IgD-negative memory B cell (primary cell): ENCODE data around the gene INPP5E. TPM values are rescaled to one million over a fixed set of nuclear protein-coding genes. Genes with fewer than 3 reads are reported as not detected.

ENCODE experiments used
- H3K27ac Mint-ChIP-seq, 3 donors: one replicate each; pipeline ENCODE4 v1.8.0; 2020 to 2022; ENCODE audit warnings: mild to moderate bottlenecking in 3 of 3, mixed read lengths in 3 of 3, moderate library complexity in 1 of 3
- H3K27me3 Mint-ChIP-seq: one replicate; pipeline ENCODE4 v1.8.0; 2021; ENCODE audit warnings: mixed read lengths
- H3K36me3 Mint-ChIP-seq: one replicate; pipeline ENCODE4 v1.8.0; 2020; ENCODE audit warnings: mild to moderate bottlenecking, mixed read lengths
- H3K4me1 Mint-ChIP-seq, 3 donors: one replicate each; pipeline ENCODE4 v1.8.0; 2020 to 2022; ENCODE audit warnings: mixed read lengths in 3 of 3, mild to moderate bottlenecking in 1 of 3
- H3K4me3 Mint-ChIP-seq, 4 donors: one replicate each; pipeline ENCODE4 v1.8.0; 2020 to 2022; ENCODE audit warnings: mild to moderate bottlenecking in 4 of 4, mixed read lengths in 4 of 4, moderate library complexity in 3 of 4
- H3K9me3 Mint-ChIP-seq, 3 donors: one replicate each; pipeline ENCODE4 v1.8.0; 2020 to 2021; ENCODE audit warnings: mixed read lengths in 3 of 3, mild to moderate bottlenecking in 1 of 3
- polyA plus RNA-seq: library from polyadenylated mRNA; unstranded; fragments of 300-500 nt; fragmentation: Illumina TruSeq; gene quantifications from one replicate; pipeline ENCODE4 v1.2.3, GENCODE V29; 2021

INPP5E gene
- polyA plus RNA-seq, 1 donor from 2014 or later: 6.9 TPM

DNA sequence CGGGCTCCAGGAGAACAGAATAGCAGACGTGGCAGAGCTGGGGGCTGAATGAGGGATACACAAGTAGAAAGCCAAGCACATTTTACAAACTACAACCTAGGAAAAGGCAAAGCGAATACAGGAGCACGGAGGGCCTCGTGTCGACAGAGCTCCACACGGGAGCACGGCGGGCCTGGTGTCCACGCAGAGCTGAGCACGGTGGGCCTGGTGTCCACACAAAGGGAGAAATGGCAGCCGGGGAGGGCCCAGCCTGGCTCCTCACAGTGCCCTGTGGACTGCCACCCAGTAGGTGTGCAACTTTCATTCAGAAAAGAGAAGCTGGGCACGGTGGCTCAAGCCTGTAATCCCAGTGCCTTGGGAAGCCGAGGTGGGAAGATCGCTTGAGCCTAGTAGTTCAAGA, 3.4 kb upstream of the INPP5E start:
- H3K27me3 Mint-ChIP-seq: no peaks in the 10 kb centered on the region
- H3K27ac Mint-ChIP-seq: no peak overlapping the region
- H3K9me3 Mint-ChIP-seq: no peaks in the 10 kb centered on the region
- H3K4me1 Mint-ChIP-seq: peaks cover 0 to 6% (median 4%) of the 10 kb centered on the region in 3 donors
- H3K4me3 Mint-ChIP-seq: no peak overlapping the region
- H3K36me3 Mint-ChIP-seq: no peaks in the 10 kb centered on the region

DNA sequence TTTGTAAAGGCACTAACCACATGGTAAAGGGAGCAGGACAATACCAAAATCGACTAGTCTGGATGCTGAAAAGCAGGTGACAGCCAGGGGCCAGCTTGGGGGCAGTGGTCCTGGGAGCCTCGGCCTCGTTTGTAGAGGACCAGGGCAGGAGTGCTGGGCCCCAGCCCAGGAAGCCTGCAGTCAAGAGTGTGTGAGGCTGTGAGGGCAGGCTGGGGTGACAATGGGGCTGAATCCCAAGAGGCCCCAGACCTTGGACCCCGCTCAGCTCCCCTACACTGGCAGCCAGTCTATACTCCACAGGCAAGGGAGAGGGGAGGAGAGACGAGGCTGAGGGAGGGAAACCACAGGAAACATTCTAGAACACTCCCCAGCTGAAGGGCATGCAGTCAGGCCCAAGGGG, 2.6 kb upstream of the INPP5E start:
- H3K27me3 Mint-ChIP-seq: no peaks in the 10 kb centered on the region
- H3K27ac Mint-ChIP-seq: peak overlapping the region in 1 of 3 donors; percentile 50
- no peak overlapping the region for H3K4me3 Mint-ChIP-seq
- H3K9me3 Mint-ChIP-seq: no peaks in the 10 kb centered on the region
- no peaks in the 10 kb centered on the region for H3K36me3 Mint-ChIP-seq
- H3K4me1 Mint-ChIP-seq: peaks cover 0 to 13% (median 11%) of the 10 kb centered on the region in 3 donors

DNA sequence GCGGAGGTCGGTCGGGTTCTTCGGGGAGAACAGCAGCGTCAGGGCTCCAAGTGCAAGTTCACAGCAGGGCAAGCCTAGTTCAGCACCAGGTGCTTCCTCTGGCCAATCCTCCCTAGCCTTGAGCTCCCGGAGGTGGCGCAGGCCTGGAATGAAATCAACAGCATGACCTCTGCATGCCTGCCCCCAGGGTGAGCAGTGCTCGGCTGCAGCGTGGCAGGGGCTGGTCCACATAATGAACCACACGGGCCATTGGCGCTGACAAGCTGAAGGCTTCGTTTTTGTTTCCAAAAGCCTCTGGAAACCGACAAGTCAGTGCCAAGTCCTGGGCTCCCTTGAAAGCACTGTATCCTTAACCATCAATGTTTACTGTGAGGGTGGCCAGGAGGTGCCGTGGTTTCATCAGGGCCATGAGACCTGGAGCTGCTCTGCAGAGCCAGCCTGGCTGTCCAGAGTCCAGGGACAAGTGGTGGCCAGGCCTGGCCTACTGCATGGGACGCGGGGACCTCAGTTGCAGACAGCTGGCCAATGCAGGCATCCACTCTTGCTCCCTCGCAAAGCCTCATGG, 2.1 kb upstream of the INPP5E start:
- no peaks in the 10 kb centered on the region for H3K36me3 Mint-ChIP-seq
- H3K27ac Mint-ChIP-seq: peak overlapping the region in 1 of 3 donors; percentile 32
- H3K4me3 Mint-ChIP-seq: peak overlapping the region in 1 of 4 donors; percentile 58

DNA sequence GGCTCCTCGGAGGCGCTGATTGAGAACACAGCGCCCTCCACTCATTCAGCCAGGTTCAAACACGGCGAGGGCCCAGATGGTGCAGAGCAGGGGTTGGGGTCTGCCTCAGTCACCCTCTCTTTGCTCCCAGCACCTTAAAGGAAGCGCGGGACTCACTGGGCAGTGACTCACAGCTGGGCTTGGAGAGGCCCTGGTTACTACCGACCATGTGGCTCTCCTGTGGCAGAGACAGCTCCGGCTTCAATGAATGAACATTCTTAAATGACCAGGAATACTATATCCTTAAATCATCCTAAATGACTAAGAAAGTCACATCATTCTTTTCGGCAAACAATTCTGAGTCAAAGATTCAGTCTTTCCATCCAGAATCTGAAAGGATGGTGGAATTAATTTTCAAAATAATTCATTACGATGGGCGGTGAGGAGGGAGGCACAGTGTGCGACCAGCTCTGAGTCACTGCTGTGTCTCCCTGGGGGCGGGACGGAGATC, 1.6 kb upstream of the INPP5E start:
- H3K9me3 Mint-ChIP-seq: no peaks in the 10 kb centered on the region
- peak overlapping the region in 1 of 3 donors; percentile 32 for H3K27ac Mint-ChIP-seq
- no peaks in the 10 kb centered on the region for H3K27me3 Mint-ChIP-seq
- H3K4me3 Mint-ChIP-seq: peak overlapping the region in 3 of 4 donors; percentile 3 to 58 (median 49)
- H3K4me1 Mint-ChIP-seq: peaks cover 7 to 22% (median 17%) of the 10 kb centered on the region in 3 donors
- H3K36me3 Mint-ChIP-seq: no peaks in the 10 kb centered on the region

More for the DNA sequence above, 2.1 kb upstream of the INPP5E start:
- peaks cover 4 to 18% (median 15%) of the 10 kb centered on the region in 3 donors for H3K4me1 Mint-ChIP-seq
- no peaks in the 10 kb centered on the region for H3K27me3 Mint-ChIP-seq
- no peaks in the 10 kb centered on the region for H3K9me3 Mint-ChIP-seq

DNA sequence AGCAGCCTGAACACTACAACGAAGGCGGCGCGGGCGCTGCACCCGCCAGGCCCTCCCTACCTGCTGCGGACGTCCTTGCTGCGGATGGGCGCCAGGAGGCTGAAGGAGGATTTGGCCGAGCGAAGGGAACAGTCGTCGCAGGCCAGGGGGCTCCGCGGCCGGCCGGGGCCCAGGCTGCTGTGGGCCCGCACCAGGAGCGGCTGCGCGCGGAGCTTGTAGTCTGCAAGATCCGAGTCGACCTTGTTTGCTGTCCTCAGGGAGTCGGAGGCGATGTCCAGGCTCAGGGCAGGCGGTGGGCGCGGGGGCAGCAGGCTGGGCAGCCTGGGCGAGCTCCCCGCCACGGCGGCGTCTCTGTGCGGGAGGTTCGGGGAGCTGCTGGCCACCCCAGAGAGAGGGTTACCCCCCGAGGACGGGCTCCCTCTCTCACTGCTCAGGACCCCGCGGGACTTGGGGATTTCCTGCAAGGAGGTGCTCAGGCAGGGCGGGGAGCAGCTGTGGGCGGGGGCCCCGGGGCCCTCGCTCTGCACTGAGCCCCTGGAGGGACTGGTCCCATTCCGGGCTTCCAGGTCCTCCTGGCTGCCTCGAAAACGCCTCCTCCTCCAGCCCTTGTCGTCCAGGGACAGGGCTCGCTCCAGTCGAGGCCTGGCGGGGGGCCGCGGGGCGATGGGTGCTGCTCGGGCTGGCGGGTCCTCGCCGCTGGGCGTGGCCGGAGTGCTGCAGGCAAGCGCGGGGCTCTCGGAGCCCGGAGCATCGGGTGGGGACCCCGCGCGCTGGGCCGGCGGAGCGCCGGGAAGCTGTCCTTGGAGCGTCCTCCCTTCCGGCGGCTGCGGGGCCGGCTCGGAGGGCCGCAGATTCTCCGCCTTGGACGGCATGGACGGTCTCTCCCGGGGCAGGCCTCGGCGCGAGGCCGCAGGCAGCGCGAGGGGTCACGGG, 831 bp downstream of the INPP5E start:
- Mint-ChIP-seq H3K9me3 (no peaks in the 10 kb centered on the region), H3K36me3 (no peaks in the 10 kb centered on the region), H3K27ac (peak overlapping the region; percentile 37 to 76 (median 43)), H3K27me3 (no peaks in the 10 kb centered on the region), H3K4me1 (peaks cover 7 to 22% (median 17%) of the 10 kb centered on the region in 3 donors), H3K4me3 (peak overlapping the region; percentile 81 to 95 (median 88))

DNA sequence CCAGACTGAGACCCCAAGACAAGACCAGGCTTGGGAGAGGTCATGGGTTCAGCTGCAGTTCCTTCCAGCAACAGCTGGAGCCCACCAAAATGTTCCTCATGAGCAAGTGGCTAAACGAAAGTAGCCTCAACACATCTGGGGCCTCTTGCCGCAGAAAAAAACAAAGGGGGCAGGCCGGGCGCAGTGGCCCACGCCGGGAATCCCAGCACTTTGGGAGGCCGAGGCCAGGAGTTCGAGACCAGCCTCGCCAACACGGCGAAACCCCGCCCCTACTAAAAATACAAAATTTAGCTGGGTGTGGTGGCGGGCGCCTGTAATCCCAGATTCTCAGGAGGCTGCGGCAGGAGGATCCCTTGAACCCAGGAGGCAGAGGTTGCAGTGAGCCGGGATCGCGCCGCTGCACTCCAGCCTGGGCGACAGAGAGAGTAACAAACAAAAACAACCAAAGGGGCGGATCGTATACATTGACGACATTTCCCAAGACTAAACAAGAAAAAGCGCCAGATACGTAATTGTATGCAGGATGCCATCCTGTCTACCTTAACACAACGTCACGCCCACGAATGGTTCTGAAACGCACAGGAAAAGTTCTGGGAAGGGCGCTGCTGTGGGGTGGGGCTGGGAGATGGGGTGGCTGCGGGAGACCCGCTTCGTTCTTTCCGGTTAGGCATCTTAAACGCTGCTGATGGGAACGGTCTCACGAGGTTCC, 1.7 kb downstream of the INPP5E start:
- Mint-ChIP-seq H3K4me3 (peak overlapping the region; percentile 81 to 95 (median 88)), H3K4me1 (peaks cover 7 to 22% (median 17%) of the 10 kb centered on the region in 3 donors), H3K36me3 (no peaks in the 10 kb centered on the region), H3K27ac (peak overlapping the region; percentile 37 to 76 (median 43)), H3K9me3 (no peaks in the 10 kb centered on the region), H3K27me3 (no peaks in the 10 kb centered on the region)

DNA sequence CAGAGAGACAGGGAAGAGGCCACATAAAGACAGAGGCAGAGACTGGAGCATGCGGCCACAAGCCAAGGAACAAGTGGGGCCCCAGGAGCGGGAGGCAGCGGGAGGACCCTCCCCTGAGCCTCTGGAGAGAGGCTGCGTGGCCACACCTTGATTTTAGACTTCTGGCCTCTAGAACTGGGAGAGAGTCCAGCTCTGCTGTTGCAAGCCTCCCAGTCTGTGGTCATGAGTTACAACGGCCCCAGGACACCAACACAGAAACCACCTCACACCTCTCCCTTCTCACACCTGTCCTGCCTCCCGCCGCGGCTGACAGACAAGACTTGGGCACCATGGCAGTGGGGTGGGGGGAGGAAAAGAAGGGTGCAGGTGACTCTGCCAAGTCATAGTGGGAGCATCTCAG, 2.2 kb downstream of the INPP5E start:
- Mint-ChIP-seq H3K36me3 (no peaks in the 10 kb centered on the region), H3K4me3 (peak overlapping the region; percentile 55 to 95 (median 87)), H3K27ac (no peak overlapping the region), H3K4me1 (peaks cover 7 to 22% (median 17%) of the 10 kb centered on the region in 3 donors), H3K9me3 (no peaks in the 10 kb centered on the region), H3K27me3 (no peaks in the 10 kb centered on the region)

DNA sequence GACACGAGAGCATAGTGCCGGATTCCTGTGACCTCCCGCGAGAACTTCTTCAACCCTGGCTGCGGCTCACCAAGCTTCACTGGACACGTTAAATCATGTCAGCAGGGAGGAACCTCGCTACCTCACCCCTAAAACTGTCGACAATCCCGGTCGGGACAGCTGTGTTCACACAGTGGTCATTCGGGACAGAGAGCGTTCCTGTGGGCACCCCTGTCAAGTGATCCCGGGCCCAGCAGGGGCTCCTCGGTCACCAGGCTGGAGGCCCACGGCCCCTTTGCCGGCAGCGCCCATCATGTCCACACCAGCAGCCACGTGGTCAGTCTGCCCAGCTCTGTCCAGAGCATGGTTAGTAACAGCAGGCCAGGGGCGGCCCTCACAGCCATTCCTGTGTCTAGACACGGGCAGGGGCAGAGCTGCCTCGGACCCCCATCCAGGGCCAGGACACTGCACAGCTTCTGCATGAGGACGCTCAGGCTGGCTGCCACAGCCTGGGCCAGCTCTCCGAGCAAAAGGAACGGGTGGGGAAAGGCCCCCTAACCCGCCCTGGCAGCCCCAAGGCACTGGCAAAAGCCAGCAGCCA, 3.5 kb downstream of the INPP5E start:
- Mint-ChIP-seq H3K4me1 (peaks cover 7 to 22% (median 17%) of the 10 kb centered on the region in 3 donors), H3K4me3 (peak overlapping the region in 2 of 4 donors; percentile 23 to 81), H3K36me3 (no peaks in the 10 kb centered on the region), H3K27ac (peak overlapping the region in 1 of 3 donors; percentile 76), H3K27me3 (no peaks in the 10 kb centered on the region), H3K9me3 (no peaks in the 10 kb centered on the region)

DNA sequence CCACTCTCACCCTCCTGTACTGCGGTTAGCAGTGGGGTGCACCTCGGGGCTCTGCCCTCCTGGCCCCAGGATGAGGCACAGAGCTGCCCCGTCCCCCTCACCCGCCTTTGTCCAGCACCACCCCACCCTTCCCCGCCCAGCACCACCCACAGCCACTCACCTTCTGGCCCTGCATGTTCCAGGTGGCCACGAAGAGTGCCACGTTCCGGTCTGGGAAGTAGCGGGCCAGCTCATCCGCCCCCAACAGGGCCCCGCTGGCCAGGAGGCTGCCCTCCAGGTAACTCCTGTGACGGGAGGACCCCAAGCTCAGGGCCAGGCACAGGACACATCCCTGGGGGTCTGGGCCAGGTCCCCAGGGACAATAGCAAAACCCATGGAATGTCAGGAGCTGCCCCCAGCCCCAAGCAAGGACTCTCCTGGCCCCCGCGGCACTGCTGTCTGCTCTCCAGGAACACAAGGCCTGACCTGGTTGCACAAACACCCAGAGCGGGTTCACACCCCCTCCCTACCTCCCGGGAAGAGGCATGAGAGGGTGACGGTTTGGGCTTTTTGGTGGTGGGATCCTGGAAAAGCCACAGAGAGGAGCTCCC, 5.0 kb downstream of the INPP5E start:
- H3K36me3 Mint-ChIP-seq: no peaks in the 10 kb centered on the region
- no peaks in the 10 kb centered on the region for H3K9me3 Mint-ChIP-seq
- peaks cover 7 to 21% (median 17%) of the 10 kb centered on the region in 3 donors for H3K4me1 Mint-ChIP-seq
- no peaks in the 10 kb centered on the region for H3K27me3 Mint-ChIP-seq
- H3K4me3 Mint-ChIP-seq: no peak overlapping the region
- no peak overlapping the region for H3K27ac Mint-ChIP-seq

DNA sequence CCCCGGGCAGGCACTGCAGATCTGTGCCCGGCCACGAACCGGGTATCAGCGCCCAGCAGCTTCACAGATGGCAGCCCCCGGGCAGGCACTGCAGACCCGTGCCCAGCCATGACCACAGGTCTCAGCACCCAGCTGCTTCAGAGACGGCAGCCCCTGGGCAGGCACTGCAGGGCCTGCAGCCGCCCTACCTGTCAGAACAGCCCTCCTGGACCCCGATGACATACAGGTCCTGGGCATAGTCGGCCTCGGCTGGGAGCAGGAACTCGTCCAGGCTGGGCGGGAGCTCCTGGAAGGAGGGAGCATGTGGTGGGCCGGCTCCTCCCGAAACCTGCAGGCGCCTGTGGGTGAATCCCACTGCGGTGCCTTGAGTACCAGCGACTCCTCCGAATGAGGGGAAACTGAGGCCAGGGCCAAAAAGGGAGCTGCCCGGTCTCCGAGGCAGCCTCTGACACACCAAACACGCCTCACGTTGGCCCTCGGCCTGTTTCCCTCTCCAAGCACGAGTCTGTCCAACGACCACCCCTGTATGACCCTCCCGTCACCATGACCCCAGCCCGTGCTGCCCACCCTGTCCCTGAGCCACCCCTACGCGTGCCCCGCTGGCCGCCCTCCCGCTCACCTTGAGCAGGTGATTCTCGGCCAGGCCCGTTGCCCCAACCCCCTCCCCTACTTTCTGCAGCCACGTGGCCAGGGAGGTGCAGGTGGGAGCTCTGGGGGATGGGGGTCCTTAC, 5.6 kb downstream of the INPP5E start:
- Mint-ChIP-seq H3K4me1 (peaks cover 7 to 21% (median 17%) of the 10 kb centered on the region in 3 donors), H3K36me3 (no peaks in the 10 kb centered on the region), H3K9me3 (no peaks in the 10 kb centered on the region), H3K4me3 (peak overlapping the region in 1 of 4 donors; percentile 37), H3K27ac (no peak overlapping the region), H3K27me3 (no peaks in the 10 kb centered on the region)

DNA sequence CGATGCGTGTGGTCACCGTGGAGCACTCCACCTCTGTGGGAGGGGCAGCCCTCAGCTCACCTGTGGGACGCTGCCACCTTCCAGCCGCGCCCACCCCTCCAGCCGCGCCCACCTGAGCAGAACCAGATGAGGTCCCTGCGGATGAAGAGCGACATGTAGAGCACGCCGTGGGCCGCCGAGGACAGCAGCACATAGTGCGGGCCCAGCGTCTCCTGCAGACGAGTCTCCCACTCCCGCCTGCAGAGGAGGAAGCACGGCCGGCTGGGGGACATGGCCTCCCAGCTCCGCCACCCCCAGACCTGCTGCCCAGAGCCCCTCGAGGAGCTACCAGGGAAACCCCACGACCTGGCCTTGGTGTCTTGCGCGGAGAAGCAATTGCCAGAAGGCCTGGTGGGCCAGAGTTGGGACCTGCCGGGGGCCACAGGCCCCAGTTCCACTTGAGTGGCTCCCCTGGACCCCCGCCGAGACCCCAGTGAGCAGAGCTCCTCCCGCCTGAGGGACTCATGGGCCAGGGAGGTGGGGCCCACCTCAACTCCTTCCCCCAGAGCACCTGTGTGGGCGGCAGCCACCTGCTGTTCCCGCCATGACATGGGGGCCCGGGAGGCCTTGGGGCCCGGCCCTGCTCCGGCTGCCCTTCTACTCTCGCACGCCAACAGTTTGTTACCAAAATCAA, 6.5 kb downstream of the INPP5E start:
- H3K4me1 Mint-ChIP-seq: peaks cover 7 to 17% (median 14%) of the 10 kb centered on the region in 3 donors
- H3K9me3 Mint-ChIP-seq: no peaks in the 10 kb centered on the region
- no peaks in the 10 kb centered on the region for H3K27me3 Mint-ChIP-seq
- H3K4me3 Mint-ChIP-seq: no peak overlapping the region
- no peaks in the 10 kb centered on the region for H3K36me3 Mint-ChIP-seq
- no peak overlapping the region for H3K27ac Mint-ChIP-seq

DNA sequence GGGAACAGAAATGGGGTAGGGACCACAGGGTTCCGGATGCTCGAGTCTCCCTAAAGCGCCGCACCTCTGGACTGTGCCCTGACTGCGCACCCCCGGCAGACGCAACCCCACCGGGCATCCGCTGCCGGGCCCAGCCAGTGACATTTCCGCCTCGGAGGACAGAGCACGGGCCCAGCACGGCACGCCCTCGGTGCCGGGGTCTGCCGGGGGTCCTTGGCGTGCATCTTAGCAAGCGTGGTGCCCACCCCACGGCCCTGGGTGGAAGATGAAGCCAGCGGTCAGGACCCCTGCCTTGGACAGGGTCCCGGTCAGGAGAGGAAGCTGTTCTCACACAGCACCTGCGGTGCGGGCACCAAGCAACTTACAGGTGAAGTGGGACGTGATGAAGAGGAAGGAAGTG, 7.1 kb downstream of the INPP5E start:
- H3K27me3 Mint-ChIP-seq: no peaks in the 10 kb centered on the region
- H3K9me3 Mint-ChIP-seq: no peaks in the 10 kb centered on the region
- H3K4me1 Mint-ChIP-seq: peaks cover 7 to 13% (median 10%) of the 10 kb centered on the region in 3 donors
- no peak overlapping the region for H3K27ac Mint-ChIP-seq
- H3K4me3 Mint-ChIP-seq: no peak overlapping the region
- no peaks in the 10 kb centered on the region for H3K36me3 Mint-ChIP-seq

DNA sequence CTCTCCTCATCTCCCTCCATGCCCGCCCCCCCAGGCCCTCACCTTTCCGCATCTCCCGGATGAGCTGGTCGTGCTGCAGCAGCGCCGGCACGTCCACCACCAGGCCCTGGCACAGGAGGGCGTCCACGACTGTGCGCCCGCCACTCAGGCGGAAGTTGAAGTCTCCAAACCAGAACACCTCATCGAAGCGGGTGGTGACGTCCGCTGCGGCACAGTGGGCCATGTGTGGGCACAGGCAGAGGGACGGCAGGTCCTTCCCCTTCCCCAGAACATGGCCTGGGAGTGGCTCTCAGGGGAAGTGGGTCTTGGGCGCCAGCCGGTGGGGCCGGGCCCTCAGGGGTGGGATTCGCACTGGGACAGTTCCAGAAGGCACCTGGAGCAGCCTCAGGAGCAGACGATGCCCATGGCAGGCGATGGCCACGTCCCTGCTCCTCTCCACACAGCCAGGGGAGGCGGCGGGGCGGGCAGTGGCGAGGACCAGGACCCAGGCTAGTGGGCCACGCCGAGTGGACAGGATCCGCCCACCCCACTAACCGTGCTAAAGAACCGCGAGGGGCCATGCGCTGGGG, 7.8 kb downstream of the INPP5E start:
- Mint-ChIP-seq H3K9me3 (no peaks in the 10 kb centered on the region), H3K4me1 (peaks cover 3 to 6% (median 5%) of the 10 kb centered on the region in 3 donors), H3K27ac (no peak overlapping the region), H3K27me3 (no peaks in the 10 kb centered on the region), H3K36me3 (peaks cover under 1% of the 10 kb centered on the region), H3K4me3 (no peak overlapping the region)
